Epidermal melanocyte (primary cell): ENCODE data around the gene CYB5D1.
A peak's percentile ranks its signal among the peaks of the same experiment; 100 is the strongest.
"Not testable (repeated sequence)": the region's sequence is repeated elsewhere in the genome, so short reads cannot be mapped to it uniquely, and the experiment has no call there.

ENCODE experiments used
- DNase-seq: peaks from one replicate; pipeline ENCODE4 v3.0.0; 2011; ENCODE audit warnings: low spot score; ENCODE audit not compliant: insufficient read length

The CYB5D1 gene

DNA sequence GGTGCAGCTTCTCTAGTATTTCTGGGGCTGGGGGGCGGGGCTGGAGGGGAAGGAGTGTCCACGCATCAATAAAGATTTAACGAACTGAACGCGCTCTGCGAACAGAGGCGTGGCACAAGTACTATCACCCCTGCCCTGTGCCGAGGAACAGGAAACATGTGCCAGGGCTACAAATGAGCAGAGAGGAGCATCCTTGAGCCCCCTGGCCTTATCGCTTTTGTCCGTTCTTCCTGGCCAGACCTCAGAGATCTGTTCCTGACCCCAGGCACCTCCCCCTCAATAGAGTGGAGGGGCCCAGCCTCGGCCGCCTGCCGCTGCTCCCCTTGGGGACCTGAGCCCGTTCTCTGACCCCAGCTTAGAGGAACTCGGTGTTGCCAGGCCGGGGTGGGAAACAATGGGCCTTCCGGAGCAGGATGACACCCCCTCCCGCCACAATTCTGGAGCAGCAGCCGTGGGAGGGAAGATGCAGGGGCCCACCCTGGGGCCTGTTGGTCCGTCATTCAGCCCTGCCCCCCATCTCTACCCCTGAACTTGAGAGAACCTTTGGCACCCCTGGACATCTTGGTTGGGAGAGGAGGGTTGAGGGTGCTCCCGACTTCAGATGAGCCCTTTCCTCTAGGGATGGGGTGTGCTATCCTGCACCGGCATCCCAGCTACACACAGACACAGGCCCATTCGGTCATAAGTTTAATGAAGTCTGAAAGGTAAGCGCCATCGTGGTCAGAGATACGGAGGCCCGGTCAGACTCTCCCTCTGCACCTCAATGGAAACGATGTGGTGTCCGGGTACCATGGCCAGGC, 1.6 kb upstream of the CYB5D1 start:
- no peak for DNase-seq

DNA sequence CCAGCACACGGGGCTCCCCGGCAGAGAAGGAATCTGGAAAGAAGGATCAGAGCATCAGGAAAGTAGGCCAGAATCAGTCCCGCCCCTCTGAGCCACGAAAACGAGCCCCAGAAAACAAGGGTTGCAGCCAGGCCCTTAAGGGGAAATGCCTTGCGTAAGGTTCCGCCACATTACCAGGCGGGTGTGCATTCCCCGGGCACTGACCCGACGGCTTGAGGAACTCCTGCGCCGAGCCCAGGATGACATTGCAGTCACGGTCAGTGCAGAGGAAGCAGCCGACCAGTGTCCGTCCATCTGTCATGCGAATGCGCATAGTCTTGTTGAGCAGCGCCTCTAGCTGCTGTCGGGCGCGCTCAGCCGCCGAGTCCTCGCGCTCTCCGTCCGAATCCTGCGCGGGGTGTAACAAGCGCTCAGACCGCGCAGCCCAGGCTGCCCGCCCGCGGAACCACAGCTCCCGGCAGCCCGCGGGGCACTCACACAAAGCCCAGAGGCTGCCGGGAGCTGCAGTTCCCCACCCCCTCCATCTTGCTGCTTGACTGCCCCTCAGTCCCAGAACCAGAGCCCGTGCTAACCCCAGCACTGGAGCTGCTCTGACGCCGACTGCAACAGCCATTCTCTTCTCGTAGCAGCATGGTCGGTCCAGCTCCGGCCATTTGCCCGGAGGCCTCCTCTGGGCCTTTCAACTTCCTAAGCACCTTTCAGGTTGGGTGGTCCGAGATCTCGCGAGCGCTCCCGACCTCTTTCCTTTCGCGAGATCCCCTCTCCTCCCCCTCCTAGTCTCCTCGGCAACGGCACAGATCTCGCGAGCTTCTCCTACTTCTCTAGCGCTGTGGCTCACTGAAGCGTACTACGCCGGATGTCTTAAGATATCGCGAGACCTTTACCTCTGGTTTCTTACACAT, 741 bp upstream of the CYB5D1 start, which contains the start of gene NAA38:
NAA38 (minus strand) TSS at position 749 of the 902 bp plus-strand sequence; CDS start at position 653, 96 bp downstream.
- peak; percentile 98 for DNase-seq

DNA sequence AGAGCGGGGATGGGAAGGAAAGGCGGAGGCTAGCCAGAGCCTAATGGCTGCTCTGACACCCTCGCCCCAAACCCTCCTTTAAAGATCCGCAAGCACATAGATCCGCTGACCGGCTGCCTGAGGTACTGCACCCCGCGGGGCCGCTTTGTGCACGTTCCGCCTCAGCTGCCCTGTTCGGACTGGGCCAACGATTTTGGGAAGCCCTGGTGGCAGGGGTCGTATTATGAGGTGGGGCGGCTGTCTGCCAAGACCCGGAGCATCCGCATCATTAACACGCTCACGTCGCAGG, 663 bp downstream of the CYB5D1 start:
- no peak for DNase-seq

DNA sequence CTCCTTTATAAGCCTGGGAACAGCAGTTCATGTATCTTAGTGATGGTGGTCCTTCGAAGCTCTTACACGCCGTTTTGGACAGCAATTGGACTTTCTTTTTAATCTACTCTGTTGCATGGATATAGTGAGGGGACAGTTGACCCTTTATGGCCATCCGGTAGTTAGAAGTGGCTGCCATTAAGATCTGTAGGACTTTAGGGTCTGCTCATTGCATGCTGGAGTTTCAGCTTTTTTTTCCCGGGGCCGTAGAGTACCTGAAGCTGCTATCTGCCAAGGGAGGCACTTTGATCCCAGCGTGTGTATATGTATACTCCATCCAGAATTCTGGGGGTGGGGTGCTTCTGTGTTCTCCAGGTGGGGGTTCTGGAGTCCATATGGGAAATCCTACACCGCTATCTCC, 1.2 kb downstream of the CYB5D1 start:
- no peak for DNase-seq

DNA sequence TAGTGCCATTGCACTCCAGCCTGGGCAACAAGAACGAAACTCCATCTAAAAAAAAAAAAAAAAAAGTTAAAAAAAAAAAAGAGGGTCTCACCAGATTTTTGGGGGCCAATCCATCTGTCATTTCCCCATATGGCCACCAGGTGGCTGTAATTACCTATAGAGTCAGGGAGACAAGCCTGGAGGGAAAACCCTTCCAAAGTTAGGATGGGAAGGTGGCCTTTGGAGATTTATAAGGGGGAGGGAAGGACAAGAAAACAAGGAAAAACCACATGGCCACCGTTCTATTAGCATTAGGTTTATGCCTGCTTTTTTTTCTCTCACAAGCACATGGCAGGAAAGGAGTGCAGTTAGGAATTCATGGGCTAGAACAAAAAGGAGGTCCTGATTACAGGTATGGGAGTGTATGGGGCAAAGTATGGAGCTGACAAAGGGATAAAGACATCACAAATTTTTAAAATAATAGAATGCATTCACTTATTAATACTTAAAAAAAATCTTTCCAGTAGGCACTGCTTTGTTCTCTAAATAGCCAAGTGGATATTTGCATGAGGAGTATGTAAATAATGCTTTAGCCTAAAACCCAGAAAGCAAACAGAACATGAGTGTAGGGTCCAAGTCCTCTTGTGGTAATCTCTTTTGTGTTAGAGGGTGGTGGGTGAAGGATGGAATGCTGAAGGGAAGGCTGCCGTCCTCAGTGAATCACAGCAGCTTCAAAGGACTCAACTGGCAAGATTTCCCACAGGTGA, 5.1 kb downstream of the CYB5D1 start:
- no peak for DNase-seq

DNA sequence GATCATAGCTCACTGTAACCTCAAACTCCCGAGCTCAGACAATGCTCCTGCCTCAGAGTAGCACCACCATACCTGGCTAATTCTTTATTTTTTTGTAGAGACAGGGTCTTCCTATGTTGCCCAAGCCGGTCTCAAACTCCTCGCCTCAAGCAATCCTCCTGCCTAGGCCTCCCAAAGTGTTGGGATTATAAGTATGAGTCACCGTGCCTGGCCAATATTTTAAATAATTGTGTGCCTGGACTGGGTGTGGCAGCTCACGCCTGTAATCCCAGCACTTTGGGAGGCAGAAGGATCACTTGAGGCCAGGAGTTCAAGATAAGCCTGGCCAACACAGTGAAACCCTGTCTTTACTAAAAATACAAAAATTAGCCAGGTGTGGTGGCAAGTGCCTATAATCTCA, 6.6 kb downstream of the CYB5D1 start:
- not testable (repeated sequence) for DNase-seq

DNA sequence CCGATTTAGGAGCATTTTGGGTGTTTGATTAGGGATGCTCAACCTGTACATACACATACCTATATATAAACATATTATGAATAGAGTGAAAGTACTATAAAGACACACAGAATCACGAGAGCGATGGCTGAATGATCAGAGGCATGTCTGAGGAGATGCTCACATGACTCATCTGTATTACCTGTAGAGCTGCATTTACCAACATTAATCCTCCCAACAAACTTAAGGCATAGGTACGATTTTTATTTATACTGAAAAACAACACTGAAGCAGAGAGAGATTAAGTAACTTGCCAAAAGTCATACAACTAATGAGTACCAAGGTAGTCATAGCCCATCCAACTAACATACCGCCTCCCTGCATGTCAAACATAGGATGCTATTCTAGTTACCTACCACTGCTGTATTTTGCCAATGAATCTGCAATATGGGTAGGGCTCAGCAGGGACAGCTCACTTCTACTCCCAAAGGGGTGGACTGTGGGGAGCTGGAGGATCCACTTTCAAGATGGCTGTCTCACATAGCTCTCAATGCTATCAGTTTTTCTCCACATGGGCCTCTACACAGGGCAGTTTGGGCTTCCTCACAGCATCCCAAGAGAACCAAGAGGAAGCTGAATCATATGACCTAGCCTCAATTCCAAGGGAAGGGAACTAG, 7.3 kb downstream of the CYB5D1 start:
- DNase-seq, result no peak

DNA sequence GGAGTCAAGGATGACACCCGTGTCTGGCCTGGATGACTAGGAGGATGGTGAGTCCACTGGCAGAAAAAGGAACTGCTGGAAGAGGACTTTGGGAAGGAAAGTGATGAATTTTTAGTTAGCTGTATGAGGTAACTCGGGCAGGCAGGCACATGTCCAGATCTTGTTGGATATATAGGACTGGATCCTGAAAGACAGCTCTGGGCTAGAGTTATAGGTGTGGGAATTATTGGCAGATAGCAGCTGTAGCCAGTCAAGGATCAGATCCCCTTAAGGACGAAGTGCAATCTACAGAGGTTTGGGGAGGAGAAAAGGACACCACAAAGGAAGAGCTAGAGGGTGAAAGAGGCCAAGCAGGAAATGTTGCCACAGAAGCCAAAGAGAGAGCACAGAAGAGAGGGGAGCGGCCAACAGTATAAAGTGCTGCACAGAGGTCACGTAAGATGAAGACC, 10.1 kb downstream of the CYB5D1 start:
- no peak for DNase-seq

DNA sequence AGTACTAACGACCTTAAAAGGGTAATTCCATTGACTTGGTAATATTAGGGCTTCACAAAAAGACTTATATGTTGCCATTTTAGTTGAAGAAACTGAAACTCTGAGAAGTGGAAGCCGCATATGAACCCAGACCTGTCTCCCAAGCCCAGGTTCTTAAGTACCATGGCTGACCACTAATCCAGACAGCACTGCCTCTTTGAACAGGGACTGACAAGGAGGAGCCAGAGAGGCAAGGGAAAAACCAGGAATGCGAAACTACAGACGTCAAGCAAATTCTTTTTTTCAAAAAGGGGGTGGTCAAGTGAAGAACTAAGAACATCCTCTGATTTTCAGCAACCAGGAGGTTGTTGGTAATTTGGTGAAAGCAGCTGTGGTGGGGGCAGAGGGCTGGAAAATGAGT, 15.2 kb downstream of the CYB5D1 start:
- no peak for DNase-seq

DNA sequence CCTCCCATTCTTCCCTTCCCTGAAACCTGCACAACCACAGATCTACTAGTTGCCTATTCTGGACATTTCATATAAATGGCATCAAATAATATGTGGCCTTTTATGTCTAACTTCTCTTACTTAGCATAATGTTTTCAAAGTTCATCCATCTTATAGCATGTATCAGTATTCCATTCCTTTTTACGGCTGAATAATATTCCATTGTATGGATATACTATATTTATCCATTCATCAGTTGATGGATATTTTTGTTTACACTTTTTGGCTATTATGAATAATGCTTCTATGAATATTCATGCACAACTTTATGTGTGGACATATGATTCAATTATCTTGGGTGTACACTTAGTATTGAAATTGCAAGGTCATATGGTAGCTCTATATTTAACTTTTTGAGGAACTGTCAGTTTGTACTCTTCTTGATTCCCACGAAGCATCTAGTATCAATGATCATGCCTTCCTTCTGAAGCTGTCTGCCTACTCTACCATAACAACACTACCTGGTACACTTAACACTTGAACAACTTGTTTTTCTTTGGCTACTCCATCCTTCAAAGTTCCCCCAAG, 18.1 kb downstream of the CYB5D1 start:
- DNase-seq, result no peak

DNA sequence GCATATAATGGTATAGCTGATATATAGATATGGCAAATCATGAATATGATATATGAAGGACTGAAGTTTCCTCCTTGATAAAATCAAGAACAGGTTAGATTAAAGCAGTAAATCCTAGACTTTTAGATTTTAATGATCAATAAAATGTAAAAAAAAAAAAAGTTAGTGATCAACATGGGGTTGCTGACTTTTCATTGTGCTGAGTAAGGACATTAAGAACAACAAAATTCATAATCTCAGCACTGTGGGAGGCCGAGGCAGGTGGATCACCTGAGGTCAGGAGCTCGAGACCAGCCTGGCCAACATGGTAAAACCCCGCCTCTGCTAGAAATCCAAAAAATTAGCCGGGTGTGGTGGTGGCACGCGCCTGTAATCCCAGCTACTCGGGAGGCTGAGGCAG, 20.4 kb downstream of the CYB5D1 start:
- DNase-seq, result no peak

DNA sequence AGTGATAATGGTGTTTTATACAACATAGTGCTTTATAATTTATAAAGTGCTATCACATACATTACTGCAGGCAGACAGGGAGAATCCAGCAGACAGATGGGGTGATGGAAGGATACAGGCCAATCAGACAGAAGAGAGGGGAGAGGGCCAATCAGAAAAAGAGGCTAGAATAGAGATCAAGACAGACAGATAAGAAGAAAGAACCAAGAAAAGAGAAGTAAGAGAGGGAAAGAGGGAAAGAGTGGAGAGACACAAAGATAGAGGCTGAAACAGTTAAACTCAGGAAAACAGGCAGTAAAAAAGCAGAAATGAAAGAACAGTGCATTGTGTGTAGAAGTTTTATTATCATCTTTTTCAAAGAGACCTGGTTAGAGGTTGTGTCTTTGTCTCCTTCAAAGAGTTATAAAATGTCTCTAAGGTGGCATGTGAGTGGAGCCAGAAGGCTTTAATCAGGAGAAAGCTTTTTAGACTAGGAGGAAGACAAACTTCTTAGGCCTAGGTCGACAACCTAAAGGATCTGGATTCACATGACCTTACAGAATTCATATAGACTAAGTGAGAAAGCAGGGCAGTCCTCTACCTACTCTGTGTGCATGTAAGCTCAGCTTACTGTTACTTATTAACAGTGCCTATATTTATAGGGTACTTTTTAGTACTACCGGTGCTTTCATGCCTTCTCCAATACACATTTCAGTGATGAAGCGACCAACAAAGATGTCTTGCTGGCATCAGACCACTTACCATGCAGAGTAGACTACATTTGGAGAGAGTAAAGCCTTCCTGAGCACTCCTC, 22.5 kb downstream of the CYB5D1 start:
- no peak for DNase-seq

DNA sequence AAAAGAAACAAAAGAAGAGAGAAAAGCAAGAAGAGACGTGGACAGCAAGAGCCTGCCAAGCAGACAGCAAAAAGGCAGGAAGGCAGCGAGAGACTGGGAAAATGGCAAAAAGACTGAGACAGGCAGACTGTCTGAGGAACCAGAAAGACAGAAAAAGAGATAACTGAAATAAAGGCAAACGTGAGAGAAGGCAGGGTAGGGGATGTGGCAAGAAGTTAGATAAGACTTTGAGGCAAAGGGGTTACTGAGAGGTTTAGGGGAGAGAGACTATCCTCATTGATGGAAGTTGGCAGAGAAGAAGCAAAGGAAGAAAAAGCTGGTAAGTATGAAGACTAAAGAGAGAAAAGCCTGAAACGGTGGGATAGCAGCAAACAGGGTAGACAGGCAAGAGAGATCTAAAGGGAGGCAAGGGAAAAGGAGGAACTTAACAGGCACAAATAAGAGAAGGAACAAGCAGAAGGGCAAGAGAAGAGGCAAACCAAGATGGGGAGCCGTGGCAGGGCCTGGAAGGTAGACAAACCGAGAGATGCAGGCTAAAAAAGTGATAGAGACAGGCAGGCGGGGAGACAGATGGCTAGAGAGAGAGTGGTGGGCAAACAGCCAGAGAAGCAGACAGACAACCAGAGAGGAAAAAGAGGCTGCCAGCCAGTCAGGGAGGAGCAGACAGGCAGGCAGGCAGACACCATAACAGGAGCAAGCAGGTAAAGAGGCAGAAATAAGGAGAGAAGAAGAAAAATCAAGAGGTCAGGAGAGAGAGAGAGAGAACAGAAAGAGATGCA, 23.7 kb downstream of the CYB5D1 start:
- DNase-seq, result no peak

DNA sequence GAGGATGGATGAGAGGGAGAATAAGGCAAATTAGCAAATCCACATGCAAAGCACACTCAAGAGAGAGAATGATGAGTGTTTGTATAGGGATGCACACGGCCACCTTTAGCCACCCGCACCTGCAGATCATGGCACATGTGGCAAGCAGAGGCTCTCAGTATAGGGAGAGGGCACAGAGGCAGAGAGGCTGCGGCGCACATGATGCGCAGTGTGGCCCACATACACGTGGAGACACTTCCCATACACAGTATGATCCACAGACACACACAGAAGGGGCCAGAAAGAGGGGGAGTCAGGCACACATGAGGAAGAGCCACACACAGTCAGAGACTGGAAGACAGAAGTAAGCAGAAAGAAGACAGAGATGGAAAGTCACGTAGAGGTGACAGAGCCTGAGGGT, 24.3 kb downstream of the CYB5D1 start:
- no peak for DNase-seq

DNA sequence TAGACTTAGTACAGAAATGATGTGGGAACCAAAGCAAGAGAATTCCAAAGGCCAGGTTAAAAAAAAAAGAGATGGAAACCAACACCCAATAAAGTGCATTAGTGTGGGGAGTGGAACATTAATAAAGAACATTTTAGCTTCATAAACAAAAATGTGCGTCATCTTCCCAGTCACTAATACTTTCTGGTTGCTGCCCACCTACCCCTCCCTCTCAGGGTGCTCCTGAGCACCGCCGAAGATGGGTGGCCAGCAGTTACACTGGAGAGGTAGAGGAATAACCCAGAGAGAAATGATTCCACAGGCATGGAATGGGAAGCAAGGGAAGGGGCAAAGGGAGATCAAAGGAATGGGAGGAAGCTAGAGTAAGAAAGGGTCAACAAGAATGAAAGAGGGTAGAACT, 24.8 kb downstream of the CYB5D1 start:
- no peak for DNase-seq

DNA sequence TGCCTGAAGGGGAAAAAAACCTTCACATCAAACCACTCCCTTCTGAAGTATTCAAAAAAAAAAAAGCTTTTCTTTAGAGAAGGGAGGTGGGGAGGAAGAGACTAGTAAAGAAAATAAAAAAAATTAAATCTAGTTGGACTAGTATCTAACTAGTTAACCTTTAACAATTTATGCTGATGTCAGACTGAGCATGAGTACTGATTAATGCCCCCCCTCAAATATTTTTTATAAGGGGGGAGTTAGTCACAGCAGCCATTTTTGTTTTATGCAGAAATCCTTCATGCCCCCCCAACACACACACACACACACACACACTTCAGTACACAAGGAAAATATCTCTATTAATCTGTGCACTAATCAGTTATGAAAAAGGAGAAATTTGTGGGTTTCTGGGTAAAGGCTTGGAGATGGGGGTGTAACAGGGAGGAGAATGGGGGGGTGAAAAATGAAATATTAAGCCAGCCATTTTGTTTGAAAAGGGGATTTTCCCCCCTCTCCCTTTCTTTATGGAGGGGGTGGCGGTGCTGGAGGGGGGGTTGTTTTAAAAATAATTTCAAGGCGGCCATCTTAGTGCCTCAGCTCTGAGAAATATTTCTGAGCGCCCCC, 26.1 kb downstream of the CYB5D1 start:
- DNase-seq, result no peak

DNA sequence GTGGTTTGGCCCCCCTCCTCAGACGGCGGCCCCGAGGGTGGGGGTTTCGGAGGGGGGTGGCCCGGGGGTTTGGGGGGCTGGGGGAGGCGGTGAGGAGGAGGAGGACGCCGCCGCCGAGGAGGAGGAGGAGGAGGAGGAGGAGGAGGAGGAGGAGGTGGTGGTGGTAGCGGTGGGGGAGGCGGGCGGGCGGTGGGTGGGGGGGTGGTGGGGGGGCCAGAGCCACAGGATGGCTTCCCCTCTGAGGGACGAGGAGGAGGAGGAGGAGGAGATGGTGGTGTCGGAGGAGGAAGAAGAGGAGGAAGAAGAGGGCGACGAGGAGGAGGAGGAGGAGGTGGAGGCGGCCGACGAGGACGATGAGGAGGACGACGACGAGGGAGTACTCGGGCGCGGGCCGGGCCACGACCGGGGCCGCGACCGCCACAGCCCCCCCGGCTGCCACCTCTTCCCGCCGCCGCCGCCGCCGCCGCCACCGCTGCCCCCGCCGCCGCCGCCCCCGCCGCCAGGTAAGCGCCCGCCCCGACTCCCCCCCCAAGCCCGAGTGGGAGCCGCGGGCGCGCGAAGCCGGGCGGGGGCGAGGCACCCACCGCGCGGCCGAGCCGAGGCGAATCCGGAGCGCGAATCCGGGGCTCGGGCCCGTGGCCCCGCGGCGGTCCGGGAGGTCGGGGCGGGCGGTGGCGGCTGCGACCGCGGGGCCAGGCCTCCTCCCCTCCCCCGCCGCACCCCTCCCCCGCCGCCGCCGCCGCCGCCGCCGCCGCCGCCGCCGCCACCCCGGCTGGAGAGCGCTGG, 27.0 kb downstream of the CYB5D1 start:
- no peak for DNase-seq
